ENCODE measurements around the gene SECISBP2L.
"Not testable (repeated sequence)": the region's sequence is repeated elsewhere in the genome, so short reads cannot be mapped to it uniquely, and the experiment has no call there.

GRCh38 chr15:49074589-49075287, 28.5 kb upstream of the SECISBP2L start:
- TF ChIP-seq BHLHE40 (IDR thresholded peaks at IDR 0.05; ENCODE audit: low read depth, low read length); CEBPB (IDR thresholded peaks at IDR 0.05; ENCODE audit: low read depth, low read length); CTCF (conservative IDR thresholded peaks at IDR 0.05; ENCODE audit: low read depth, low read length); RAD21 (IDR thresholded peaks at IDR 0.05; ENCODE audit: low read length); POLR2A (IDR thresholded peaks at IDR 0.05; ENCODE audit: low read depth, low read length); SMC3 (IDR thresholded peaks at IDR 0.05; ENCODE audit: low read depth, low read length); NFE2L2 (IDR thresholded peaks at IDR 0.05; ENCODE audit: low read depth, low read length); RCOR1 (IDR thresholded peaks at IDR 0.05; ENCODE audit: insufficient replicate concordance, low read length); ELK1 (IDR thresholded peaks at IDR 0.05; ENCODE audit: borderline replicate concordance, low read depth, low read length): not testable (repeated sequence)
